ENCODE measurements around the gene SSC4D.
"Not testable (repeated sequence)": the region's sequence is repeated elsewhere in the genome, so short reads cannot be mapped to it uniquely, and the experiment has no call there.

The SSC4D gene

DNA sequence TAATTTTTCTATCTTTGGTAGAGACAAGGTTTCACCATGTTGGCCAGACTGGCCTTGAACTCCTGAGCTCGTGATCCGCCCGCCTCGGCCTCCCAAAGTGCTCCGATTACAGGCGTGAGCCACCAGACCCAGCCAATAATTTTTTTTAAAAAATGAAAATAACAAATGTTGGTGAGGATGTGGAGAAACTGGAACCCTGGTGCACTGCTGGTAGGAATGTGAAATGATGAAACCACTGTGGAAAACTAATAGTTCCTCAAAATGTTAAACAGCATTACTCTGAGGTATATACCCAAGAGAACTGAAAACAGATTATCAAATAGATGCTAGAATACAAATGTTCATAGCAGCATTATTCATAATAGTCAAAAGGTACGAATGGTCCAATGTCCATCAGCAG is 27.7 kb downstream of the SSC4D start:
- DNase-seq, result no peak

DNA sequence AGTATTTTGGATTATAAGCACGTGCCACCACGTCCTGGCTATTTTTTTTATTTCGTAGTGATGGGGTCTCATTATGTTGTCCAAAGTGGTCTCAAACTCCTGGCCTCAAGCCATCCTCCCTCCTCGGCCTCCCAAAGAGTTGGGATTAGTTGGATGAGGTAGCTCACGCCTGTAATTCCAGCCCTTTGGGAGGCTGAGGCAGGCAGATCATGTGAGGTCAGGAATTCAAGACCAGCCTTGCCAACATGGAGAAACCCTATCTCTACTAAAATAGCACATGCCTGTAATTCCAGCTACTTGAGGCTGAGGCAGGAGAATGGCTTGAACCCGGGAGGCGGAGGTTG is 28.9 kb downstream of the SSC4D start:
- DNase-seq, result no peak

DNA sequence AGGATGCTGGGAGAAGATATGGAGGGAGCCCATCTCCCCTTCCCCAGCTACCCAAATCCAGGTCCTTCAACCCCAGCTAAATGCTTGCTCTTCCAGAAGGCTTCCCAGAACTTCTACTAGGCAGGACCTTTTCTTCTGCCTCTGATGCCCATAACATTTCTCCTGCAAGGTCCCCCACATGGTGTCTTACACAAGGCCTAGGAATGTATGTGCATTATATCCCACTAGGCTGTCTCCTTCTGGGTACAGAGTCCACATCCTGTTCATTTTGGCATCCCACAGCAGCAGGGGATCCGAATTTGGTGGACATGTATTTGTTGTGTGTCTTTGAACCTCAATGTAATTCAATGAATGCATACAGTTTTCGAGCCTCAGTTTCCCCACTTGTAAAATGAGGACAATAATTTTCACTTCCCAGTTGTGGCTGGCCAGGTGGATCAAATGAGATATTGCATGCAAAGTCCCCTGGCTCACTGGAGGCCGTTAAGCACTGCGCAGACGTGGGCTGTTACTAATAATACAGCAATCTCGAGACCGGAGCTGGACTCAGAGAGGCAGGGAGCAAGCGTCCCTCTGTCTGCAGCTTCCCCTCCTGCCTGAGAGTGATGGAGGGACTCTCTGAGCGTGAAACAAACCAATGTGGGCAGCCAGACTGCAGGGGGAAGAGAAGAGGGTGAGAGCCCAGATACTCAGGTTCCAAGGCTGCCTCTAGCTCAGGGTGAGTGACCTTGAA is 32.1 kb downstream of the SSC4D start:
- DNase-seq, result no peak

DNA sequence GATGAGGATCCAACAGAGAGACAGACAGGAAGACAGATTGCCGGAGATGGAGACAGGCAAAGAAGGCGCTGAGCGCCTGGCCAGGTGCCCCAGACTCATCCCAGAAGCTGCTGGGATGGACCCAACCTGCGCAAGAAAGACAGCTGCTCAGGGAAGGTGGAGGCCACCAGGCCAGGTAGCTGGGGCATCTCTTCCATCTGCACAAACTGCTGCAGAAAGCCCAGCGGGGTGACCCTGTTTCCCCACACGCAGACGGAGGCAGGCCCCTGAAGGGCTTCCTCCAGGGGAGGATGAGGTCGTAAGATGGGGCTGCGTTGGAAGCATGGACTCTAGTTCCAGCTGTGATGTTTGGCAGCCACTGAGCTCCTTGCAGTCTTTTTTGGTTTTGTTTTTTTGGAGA is 34.2 kb downstream of the SSC4D start:
- no peak for DNase-seq

DNA sequence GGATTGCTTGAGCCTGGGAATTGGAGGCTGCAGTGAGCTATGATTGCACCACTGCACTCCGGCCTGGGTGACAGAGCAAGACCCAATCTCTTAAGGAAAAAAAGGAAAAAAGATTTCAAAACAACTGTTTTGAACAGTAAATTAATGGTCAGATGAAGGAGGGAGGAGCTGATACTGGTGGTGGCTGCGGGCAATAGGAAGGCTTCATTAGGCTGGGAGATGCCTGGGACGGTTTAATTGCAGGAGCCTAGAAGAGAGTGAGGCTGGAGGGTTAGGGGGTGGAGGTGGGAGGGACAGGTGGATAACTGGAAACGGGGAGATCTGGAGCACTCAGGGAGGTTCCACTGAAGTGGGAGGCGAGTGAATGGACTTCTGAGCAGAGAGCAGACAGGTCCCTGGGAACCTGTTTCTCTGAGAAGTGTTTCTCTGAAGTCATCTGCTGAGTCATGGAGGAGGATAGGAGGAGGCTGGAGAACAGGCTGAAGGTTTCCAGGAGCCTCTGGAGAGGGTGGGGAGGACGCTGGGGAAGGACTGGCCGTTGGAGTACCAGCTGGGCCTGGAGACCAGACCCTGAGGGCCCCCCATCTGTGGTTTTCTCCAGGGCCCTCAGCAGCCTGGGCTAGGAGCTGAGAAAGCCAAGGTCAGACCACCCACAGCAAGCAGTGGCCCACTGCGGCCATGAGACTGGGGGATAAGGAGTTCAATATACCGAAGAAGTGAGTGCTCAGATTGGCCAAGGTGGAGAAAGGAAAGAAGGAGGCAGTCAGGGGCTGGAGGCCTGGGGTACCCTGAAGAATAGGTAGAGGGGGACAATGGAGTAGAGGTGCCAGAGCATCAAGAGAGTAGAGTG is 36.3 kb downstream of the SSC4D start:
- DNase-seq, result no peak

DNA sequence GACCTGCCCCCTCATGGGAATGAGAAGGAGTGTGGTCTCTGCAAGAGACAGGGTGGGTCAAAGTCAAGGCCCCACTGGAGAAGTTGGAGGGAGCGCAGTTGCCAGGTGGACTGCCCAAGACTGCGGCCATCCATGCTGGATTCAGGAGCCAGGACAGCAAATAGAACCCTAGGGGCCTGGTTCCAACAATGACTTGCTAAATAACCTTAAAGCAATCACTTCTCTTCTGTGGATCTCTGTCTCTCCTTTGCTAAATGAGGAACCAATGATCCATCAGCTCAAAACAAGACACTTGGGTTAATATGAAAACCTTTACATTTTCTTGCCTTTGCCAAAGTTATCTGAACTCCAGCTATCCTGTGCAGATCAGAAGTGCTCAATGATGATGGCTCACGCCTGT is 38.1 kb downstream of the SSC4D start:
- DNase-seq, result no peak

DNA sequence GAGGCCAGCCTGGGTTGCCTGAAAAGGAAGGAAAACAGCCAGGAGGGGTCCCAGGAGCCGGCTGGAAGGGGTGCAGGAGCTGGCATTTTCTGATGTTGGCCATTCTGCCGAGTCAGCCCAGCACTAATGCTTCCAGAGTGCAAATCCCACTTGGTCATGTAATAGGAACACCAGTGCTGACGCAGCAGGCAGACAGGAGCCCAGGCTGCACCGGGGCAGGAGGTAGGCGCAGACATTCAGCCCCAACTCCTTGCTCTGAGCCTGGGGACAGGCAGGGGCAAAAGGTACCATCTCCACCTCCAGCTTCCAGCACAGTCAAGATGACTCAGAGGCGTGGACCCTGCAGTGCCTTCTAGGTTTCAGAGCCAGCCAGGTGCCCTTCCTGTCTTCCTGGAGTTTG is 40.5 kb downstream of the SSC4D start:
- DNase-seq, result no peak

DNA sequence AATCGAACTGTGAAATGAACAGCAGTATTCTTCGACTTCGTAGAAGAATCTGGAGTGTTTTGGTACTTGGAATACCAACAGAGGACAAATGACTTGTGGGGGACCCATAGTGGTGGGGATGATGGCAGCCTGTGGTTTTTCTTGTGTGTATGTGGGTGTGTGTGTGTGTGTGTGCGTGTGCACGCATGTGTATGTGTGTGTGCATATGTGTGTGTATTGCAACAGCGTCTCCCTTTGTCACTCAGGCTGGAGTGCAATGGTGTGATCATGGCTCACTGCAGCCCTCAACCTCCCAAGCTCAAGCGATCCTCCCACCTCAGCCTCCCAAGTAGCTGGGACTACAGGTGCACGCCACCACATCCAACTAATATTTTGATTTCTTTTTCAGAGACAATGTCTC is 41.3 kb downstream of the SSC4D start:
- no peak for DNase-seq

DNA sequence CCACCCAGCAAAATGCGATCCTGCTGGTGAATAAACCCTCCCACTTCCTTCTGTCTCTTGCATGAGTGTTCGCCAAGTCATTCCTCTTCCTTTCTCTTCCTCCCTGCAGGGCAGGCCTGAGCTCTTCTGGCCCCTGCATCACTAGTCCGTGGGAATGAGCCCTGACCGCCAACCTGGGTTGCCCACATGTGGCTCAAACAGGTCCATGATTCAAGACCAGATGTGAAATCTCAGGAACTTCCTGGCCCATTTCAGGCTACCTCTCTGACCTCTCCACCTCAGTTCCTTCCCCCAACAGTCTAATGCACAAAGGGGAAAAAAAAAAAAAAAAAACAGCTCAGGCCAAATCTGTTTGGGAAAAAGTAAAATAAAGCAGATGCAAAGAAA is 45.3 kb downstream of the SSC4D start:
- peak; percentile 46 for DNase-seq

DNA sequence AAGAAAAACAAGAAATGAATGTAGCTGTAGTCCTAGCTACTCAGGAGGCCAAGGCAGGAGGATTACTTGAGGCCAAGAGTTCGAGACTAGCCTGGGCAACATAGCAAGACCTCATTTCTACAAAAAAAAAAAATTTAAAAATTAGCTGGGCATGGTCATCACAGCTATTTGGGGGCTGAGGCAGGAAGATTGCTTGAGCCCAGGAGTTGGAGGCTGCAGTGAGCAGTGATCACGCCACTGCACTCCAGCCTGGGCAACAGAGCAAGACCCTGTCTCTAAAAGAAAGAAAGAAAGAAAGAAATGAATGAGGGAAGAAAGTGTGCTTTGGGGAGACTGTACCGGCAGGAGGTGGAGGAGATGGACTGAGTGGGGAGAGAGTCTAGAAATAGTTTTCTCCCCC is 45.7 kb downstream of the SSC4D start:
- DNase-seq, result not testable (repeated sequence)

DNA sequence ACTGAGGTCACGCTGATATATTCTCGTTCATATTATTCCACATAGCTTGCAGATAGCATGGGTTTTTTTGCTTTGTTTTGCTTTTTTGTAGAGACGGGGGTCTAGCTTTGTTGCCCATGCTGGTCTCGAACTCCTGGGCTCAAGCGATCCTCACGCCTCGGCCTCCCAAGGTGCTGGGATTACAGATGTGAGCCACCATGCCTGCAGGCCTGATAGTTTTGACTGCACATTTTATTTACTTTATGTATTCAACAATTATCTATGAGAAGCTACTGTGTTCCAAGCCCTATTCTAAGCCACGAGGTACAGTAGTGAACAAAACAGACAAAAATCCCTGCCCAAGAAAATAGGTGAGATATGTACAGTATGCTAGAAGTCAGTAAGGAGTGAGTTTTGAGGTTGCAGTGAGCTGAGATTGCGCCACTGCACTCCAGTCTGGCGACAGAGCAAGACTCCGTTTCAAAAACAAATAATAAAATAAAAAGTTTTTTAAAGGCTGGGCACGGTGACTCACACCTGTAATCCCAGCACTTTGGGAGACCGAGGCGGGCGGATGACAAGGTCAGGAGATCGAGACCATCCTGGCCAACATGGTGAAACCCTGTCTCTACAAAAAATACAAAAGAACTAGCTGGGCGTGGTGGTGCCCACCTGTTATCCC is 49.4 kb downstream of the SSC4D start:
- no peak for DNase-seq

DNA sequence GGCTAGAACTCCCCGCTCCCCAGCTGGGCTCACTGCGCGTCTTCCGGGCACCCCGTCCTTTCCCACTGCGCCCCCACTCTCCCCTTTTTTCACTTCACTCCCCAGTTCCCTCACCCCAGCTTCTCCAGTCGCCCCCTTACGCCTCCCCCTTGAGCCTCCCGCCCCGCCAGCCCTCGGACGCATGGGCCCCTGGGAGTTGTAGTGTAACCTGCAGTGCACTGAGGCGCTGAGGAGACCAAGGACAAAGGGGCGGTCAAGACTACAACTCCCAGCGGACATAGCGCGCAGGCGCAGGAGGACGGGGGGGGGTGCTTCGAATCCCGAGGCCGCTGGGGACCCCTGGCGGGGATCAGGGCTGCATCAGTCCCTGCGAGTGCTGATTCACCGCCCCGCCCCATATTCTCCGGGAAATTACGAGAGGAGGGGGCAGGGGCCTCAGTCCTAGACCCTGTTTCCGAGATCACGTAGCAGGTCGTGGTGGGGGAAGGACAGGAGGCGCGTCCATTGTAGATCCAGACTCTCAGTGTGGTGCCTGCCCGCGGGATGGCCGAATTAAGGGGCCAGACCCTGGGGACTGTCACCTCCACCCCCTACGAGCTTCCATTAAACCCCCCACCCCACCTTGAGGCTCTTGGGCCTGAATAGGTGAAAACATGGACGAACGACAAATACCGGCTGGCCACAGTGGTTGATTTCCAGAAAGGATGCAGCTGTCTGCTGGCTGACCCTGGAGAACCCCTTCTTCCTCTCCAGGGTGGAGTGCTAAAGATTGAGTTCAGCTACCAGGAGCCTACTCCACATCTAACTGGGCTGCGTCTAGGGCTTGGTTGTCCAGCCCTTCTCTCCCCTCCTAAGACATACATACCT is 50.2 kb downstream of the SSC4D start:
- peak; percentile 99 for DNase-seq

DNA sequence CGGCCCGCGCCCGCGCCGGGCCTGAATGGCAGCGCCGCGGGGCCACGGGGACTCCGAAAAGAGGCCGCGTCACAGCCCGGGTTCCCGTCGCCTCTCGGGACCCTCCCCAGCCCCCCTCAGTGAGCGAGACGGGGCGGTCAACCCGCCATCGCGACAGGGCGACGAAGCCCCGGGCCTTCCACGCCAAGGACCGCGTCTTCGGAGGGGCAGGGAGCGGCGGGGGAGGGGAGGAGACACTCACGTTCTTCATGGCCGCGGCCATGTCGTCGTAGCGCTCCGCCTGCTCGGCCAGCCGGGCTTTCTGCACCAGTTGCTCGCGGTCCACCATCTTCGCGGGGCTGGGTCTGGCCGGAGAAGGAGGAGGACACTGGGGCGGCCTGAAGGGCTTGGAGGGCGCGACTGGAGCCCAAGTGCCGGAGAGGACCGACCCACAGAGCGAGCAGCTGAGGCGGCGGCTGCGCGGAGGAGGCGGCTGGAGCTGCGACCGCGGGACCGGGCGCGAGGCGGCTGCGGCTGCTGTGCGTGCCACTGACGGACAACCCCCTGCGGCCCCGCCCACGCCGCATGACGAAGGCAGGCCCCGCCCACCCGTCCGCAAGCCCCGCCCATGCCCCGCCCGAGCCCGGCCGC is 50.9 kb downstream of the SSC4D start, which contains the start of gene YWHAG:
TSS of gene YWHAG (minus strand) at position 511 of the 630 bp plus-strand sequence. CDS start at position 328, 183 bp downstream.
- DNase-seq, result peak; percentile 91

DNA sequence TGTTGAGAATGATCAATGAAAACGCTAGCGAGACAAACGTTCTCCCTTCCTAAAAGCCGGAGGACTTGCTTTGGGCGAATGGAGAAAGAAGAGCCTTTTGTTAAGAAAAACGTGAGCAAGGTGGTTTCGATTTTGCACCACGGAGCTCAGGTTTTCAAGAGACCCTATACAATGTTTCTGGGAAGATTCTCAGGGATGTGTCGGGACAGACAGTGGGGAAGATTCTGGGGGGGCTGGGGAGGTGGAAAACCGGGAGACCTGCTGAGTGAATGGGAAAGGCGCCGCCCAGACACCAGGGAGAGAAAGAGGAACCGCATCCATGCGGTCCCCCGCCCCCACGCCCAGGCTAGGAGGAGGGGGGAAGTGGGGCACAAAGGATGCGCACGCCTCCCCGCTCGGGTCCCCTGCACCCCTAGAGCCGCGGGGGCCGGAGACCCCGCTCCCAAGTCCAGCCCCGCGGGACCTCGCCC is 51.5 kb downstream of the SSC4D start:
- DNase-seq, result peak; percentile 53

DNA sequence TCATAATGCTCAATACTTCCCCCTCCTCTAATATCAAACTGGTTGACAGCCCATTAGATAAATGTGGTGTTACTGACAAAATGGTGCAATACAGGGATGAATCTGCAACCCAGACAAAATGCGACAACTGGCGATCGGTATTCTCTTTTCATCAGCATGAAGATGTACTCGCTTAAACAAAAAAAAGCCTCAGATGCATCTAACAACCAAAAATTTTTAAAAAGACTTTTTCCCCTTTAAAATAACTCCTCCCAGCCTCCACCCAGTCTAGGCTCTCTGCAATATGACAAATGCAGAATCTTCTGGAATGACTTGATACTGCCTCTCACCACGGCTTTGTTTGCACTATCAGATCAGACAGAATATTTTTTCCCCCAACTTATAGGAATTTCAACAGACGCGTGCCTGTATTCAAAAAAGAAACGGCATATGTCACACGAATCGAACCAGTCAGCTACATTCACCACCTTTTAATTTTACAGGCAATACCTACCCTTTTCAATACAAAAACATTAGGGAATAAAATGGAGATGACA is 52.0 kb downstream of the SSC4D start:
- no peak for DNase-seq

DNA sequence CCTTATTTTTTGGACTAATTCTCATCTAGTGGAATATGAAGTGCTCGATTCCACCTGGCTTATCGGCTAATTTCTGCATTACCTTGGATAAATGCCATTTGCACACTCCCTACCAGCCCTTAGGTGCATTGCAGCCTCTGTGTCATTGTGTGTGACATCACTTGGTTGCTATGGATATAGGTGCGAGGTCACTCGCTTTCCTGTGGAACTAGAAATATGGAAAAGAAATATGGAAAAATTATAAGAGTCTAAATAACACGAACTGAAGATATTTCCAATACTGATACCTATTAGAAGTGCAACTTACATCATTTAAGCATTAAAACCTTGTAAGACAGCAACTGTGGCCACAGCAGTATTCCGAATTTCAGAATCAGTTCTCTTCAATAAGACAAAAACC is 52.7 kb downstream of the SSC4D start:
- DNase-seq, result no peak

DNA sequence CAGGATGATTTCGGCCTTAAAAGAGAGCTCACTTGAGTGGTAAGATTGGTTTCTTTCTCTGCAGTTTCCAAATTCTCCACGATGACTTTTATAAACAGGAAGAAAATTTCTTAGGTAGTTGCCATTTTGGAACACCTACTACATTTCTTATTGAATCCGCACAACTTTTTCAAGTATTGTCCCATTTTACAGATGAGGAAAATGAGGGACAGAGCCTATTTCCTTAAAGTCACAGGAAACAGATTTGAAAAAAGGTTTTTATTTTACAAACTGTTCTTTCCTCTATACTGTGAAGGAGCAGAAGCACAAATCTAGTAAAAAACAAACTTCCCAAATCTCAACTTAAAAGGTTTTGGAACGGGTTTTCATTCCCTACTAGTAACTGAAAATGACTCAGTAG is 53.4 kb downstream of the SSC4D start:
- DNase-seq, result no peak

DNA sequence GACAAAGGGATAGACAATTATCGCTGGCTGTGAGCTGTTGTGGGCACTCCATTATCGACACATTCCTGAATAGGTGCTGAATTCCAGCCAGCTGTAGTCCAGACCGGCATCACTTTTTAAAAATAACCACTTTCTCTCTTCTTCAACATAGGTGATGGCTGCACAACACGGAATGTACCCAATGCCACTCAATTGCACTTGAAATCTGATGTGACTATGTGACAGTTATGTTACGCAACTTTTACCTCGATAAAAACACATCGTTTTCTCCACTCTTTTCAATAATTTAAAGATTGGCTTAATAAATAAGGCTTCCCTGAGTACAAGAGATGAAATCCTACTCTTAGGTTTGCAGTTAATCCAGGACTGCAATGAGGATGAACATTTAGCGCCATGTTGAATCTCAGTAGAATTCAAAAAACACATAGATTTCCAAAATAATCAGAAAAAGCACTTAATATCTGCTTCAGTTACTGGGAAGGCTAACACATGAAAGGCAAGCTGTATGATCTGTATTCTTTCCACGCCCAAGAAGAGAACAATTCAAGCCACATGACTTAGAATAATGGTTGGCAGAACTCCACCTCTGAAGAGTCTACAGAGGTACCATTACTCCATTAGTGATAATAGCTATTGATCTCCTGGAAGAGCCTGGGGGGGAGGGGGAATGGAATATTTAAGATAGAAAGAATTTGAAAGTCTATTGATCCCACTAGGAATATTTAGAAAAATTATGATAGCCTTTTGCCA is 54.3 kb downstream of the SSC4D start:
- no peak for DNase-seq

DNA sequence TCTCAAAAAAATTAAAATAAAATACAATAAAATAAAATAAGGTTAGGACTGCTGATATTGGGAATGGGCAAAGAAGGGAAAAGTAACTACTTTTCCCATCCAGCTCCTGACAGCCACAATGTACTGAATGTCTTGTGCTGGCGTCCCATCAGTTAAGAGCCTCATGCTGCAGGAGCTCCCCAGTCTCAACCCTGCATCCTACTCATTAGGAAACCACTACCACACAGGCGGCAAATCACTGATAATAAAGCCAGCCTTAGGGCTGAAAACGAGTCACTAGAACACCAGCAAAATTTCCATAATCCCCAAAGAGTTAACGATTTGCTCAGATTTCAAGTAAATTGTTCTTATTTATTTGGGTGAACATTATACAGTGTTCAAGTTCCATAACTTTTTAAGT is 55.0 kb downstream of the SSC4D start:
- DNase-seq, result no peak

DNA sequence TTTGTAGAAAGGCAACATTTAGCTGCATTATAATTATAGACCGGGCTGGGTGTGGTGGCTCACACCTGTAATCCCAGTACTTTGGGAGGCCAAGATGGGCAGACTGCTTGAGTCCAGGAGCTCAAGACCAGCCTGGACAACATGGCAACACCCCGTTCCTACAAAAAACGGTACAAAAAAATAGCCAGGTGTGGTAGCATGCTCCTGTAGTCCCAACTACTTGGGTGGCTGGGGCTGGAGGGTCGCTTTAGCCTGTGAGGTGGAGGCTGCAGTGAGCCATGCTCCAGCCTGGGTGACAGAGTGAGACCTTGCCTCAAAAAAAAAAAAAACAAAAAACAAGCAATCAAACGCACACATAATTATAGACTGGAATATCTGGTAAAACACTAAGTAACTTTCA is 55.8 kb downstream of the SSC4D start:
- DNase-seq, result no peak

DNA sequence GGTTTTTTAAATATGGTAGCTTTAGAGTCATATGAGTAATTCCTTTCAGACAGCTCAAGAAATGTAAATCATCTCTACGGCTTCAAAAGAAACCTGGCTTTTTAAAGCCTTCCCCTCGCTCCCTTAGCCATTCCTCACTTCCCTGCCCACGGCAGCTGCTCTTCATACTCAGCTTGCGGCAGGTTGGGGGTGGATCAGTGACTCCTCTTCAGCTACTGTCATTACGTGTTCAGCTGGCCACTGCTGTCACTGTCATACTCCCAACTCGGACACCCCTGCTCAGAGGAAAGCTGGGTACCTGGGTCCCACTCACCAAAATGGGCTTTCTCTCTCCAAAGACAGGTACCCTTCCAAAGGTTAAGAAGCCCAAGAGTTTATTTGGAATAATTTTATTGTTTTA is 57.3 kb downstream of the SSC4D start:
- no peak for DNase-seq

Measured in activated CD4-positive, alpha-beta T cell treated with anti-CD3 and anti-CD28 coated beads, Interleukin-10, Interleukin-2, amounts not matched to agents 100 ng/mL and 50 ng/mL, durations not matched to agents 16 hours and 8 hours (primary cell).